Measurements from ENCODE around the gene TICRR.
"Not testable (repeated sequence)": the region's sequence is repeated elsewhere in the genome, so short reads cannot be mapped to it uniquely, and the experiment has no call there.

TICRR gene, protein sequence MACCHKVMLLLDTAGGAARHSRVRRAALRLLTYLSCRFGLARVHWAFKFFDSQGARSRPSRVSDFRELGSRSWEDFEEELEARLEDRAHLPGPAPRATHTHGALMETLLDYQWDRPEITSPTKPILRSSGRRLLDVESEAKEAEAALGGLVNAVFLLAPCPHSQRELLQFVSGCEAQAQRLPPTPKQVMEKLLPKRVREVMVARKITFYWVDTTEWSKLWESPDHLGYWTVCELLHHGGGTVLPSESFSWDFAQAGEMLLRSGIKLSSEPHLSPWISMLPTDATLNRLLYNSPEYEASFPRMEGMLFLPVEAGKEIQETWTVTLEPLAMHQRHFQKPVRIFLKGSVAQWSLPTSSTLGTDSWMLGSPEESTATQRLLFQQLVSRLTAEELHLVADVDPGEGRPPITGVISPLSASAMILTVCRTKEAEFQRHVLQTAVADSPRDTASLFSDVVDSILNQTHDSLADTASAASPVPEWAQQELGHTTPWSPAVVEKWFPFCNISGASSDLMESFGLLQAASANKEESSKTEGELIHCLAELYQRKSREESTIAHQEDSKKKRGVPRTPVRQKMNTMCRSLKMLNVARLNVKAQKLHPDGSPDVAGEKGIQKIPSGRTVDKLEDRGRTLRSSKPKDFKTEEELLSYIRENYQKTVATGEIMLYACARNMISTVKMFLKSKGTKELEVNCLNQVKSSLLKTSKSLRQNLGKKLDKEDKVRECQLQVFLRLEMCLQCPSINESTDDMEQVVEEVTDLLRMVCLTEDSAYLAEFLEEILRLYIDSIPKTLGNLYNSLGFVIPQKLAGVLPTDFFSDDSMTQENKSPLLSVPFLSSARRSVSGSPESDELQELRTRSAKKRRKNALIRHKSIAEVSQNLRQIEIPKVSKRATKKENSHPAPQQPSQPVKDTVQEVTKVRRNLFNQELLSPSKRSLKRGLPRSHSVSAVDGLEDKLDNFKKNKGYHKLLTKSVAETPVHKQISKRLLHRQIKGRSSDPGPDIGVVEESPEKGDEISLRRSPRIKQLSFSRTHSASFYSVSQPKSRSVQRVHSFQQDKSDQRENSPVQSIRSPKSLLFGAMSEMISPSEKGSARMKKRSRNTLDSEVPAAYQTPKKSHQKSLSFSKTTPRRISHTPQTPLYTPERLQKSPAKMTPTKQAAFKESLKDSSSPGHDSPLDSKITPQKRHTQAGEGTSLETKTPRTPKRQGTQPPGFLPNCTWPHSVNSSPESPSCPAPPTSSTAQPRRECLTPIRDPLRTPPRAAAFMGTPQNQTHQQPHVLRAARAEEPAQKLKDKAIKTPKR (N-terminal part only)

DNA sequence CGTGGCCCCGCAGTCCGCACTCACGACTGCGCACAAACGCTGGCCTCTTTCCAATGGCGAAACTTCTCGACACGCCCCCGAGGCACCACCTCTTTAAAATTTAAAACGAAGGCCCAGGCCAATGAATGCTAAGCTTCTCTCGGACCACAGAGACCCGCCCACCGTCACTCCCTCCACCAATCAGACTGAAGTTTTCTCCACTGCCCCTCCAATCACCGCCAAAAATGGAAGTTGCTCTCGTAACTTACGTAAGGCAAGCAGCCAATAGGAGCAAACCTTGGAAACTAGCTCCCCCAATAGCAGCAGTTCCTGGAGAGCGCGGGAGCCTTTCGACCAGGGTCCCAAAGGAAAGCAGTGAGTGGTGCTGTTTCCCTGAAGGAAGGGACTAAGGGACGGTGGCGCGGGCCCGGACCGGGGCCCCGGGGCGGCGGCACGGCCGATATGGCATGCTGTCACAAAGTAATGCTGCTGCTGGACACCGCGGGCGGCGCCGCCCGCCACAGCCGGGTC, at the start of gene TICRR:
Gene TICRR (plus strand): TSS at position 324 of the 510 bp plus-strand sequence. CDS start 118 bp downstream, at position 442.
- DNase-seq (ENCODE audit: low read depth in 2 of 2): peak; percentile 100

DNA sequence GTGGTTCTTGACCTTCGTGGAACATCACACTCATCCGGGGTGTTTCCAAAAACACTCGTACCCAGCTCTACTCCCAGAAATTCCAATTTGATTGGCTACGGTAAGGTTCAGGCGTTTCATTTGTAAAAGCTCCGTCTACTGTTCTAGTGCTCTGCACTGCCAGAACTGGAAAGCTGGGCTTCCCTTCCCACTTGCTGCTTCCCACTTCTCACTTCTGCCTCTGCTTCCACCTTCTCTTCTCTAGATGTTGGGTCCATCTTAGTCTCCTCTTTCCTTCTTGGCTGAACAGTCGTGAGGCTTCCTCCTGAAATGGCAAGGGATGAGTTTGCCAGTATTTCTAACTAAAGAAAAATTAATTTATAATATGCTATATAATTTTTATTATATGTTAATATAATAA, 49.1 kb upstream of the TICRR start:
- no peak for DNase-seq (ENCODE audit: low read depth in 2 of 2)

DNA sequence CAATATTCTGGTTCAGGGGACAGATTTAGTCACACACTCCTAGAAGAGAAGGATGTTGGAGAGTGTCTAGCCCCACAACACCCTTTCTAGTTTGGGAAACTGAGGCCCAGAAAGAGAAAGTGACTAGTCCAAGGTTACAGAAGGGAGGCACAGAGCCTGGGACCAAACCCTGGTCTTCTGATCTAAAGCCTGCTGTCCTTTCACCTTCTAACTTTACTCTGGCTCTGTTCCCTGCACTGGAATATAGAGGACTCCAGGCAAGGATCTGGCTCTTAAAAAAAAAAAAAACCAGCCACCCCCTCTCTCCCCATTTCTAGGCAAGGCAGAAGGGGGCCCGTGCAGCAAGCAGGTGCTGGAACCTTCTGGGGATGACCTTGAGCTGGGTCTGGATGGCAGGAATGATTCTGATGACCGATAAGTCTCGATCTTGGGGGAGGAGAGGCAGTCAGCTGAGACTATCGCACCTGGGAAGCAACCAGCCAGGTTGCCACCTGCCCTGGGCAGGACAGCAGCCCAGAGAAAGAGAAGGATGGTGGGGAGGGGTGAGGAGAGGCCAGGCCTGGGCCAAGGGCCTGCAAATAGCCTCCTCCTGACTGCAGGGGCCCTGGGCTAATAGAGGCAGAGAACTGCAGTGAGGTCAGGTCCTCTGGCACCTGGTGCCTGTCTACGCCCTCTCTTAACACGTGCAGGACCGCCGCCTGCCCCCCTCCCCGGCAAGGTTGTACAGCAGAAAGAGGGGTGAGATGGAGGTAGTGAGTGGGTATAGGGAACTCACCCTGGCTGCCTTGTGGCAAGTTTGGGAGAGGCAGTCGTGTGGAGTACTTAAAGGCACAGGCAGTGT, 48.4 kb upstream of the TICRR start:
- DNase-seq (ENCODE audit: low read depth in 2 of 2): no peak

DNA sequence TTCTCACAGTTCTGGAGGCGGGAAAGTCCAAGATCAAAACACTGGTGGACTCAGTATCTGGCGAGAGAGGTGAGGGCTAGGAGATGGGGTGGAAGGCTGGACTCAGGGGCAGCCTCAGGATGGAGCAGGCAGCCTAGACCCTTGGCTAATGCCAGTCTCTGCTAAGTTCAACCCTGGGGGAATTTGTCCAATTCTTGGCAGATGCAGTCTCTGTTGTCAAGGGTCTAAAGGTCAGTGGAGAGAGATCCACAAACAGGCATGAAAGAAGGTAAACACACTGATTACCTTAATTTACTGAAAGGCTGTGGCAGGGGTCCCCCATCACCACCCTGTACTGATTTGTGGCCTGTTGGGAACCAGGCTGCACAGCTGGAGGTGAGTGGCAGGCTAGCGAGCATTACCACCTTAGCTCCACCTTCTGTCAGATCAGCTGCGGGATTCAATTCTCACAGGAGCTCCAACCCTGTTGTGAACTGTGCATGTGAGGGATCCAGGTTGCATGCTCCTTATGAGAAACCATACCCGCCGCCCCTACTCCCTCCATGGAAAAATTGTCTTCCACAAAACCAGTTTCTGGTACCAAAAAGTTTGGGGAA, 46.4 kb upstream of the TICRR start:
- no peak for DNase-seq (ENCODE audit: low read depth in 2 of 2)

DNA sequence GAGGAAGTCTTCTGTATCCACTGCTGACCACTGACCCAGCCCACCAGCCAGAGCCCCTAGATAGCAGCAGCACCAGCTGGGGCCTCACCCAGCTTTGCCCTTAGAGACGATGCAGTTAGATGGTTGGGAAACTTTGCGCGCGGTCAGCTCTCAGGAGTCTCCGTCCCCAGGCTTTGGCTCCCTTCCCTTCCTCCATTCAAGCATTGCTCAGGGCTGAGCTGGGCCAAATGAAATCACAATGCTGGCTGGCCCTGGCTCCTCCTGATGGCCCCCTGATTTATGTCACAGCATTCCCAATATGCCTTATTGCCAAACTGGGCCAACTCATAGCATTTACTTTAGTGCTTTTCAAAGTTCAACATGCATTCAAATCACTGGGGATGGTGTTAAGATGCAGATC, 44.3 kb upstream of the TICRR start:
- no peak for DNase-seq (ENCODE audit: low read depth in 2 of 2)

DNA sequence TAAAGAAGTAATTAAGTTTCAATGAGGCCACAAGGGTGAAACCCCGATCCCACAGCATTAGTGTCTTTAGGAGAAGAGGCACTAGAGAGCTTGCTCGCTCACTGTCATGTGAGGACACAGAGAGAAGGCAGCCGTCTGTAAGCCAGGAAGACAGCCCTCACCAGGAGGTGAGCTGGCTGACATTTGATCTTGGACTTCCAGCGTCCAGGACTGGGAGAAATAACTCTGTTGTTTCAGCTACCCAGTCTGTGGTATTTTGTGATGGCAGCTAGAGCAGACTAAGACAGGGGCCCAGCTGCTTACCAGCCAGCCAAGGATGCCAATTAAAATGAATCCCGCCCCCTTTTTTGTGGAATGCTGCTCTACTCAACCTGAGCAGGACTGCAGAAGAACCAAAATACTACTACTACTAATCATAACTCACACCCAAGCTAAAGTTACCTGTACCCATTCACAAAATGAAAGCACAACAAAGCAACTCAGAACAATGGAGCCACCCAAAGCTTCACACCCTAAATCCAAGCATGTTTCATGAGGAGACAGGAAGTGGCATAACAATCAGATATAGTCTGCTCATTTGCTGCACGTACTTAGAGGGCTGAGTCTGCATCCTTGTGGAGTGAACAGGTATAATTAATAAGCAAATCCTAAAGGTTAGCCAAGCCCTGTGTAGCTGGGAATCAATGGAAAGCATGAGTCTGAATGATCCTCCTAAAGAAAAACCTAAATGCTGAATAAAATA, 43.3 kb upstream of the TICRR start:
- DNase-seq (ENCODE audit: low read depth in 2 of 2): no peak

DNA sequence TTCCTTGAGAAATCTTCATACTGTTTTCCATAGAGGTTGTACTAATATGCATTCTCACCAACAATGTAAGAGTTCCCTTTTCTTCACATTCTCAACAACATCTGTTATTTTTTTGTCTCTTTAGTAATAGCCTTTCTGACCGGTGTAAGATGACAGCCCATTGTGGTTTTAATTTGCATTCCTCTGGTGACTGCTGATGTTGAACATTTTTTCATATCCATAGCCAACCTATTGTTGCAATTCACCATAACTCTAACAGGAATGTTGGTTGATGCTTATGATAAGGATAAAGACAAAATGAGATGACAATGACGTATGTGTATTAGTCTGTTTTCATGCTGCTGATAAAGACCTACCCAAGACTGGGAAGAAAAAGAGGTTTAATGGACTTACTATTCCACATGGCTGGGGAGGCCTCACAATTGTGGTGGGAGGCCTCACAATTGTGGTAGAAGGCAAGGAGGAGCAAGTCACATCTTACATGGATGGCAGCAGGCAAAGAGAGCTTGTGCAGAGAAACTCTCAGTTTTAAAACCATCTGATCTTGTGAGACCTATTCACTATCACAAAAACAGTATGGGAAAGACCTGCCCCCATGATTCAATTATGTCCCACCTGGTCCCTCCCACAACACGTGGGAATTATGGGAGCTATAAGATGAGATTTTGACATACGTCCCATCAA, 41.3 kb upstream of the TICRR start:
- peak in 1 of 2 experiments; percentile 0 for DNase-seq (ENCODE audit: low read depth in 2 of 2)

DNA sequence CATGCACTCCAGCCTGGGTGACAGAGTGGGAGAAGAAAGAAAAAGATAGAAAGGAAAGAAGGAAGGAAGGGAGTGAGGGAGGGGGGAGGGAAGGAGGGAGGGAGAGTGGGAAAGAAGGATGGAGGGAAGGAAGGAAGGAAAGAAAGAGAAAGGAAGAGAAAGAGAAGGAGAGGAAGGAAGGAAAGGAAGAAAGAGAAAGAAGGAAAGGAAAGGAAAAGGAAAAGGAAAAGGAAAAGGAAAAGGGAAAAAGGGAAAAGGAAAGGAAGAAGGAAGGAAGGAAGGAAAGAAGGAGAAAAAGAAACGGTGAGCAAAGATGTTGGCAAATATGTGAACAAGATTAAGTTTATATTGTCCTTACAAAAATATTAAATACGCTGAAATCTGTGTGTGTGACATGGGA, 36.2 kb upstream of the TICRR start:
- no peak for DNase-seq (ENCODE audit: low read depth in 2 of 2)

DNA sequence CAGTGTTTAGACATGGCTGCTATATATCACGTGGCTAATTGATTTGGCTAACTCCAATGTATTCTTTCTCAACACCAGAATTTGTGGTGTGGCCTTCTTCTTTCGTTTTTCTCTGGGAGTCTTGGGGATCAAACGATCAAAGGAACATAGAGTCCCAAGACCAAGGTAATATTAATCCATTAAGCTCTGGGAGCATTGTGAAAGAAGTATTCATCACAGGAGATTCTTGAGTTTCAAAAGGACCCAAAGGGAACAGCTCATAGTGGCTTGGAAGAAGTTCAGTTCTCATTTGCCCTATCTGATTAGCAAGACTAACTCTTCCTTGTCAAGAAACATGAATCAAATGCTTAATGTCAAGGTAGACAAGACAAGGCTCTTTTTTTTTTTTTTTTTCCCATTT, 32.9 kb upstream of the TICRR start:
- DNase-seq (ENCODE audit: low read depth in 2 of 2): no peak

DNA sequence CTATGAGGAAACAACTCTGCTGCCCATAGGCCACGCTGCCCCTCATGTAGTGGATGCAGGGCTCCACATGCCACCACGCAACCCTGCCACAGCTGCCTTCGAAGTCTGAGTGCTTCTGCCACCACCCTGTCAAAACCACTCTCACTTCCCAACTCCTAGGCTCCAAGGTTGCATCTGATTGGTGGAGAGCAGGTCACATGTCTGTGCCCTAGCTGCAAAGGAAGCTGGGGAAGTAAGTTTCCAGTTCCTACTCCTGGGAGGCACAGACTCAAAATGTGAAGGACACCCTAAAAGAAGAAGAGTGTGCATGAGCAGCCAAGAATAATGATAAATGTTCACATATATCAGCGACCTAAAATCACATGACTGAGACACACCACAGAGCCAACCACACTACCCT, 31.9 kb upstream of the TICRR start:
- no peak for DNase-seq (ENCODE audit: low read depth in 2 of 2)

DNA sequence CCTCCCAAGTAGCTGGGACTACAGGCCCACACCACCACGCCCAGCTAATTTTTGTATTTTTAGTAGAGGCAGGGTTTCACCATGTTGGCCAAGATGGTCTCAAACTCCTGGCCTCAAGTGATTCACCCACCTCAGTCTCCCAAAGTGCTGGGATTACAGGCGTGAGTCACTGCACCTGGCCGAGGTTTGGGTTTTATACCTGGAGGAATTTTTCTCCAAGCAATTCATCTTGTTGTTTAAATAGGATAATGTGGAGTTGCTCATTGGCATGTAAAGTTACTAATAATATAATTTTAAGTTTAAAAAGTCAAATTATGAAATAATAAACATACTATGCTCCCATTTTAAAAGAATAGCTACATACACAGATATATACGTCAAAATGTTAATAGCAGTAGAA, 26.1 kb upstream of the TICRR start:
- not testable (repeated sequence) for DNase-seq (ENCODE audit: low read depth in 2 of 2)

DNA sequence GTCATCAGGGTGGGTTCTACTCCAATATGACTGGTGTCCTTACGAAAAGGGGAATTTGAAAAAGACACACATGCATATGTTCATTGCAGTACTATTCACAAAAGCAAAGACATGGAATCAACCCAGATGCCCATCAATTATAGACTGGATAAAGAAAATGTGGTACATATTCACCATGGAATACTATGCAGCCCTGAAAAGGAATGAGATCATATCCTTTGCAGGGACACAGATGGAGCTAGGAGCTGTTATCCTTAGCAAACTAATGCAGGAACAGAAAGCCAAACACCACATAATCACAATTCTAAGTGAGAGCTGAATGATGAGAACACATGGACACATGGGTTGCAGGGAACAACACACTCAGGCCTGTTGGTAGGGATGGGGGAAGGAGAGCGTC, 24.8 kb upstream of the TICRR start:
- DNase-seq (ENCODE audit: low read depth in 2 of 2): no peak

DNA sequence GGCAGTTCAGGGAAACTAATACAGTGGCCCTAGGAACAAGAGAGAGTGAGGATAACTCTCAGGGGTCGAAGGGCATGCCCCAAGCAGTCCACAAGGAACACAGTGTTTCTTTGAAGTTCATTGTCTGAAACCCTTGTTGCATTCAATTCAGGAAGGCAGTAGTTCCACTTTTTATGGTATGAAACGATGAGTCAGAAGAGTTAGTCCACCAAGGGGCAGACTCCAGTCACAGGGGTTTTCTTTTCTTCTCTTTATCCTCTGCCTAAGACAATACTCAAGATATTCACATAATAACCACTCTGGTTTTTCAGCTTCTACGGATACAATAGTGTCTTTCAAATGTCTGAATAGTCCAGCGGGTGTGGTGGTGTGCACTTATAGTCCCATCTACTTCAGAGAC, 23.7 kb upstream of the TICRR start:
- no peak for DNase-seq (ENCODE audit: low read depth in 2 of 2)

DNA sequence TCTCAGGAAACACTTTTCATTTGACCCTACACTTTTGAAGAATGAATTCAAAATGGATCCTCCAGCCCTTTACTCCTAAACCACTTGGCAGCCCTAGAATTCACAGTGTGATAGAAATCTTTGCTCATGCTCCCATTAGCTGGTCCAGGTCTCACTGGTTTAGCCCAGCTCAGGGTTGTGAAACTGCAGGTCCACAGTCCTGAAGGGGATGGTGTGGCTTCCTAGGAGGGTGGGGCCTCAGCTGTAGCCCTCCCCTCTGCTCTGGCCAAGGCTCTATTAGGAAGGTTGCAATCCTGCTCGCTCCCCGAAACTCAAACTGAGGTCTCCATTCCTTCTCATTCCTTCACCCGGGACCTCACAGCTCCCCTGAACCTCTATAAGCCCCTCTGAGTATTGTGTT, 21.6 kb upstream of the TICRR start:
- no peak for DNase-seq (ENCODE audit: low read depth in 2 of 2)

DNA sequence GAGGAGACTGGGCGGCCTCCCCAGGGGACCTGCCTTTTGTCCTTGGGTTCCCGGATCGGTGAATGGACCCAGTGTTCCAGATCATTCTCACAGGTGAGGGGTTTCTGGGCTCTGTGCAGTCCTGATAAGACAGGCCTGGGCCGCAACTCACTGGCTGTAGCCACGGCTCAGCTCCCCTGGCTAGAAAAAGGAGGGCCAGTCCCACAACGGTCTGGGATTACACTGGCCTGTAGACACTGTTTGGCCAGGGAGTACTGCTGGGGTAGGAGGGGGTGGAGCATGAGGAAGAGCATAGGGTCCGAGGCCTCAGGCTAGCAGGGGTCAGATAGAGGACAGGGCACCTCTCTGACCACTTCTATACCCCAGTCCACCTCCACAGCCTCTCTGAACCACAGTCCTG, 21.0 kb upstream of the TICRR start:
- no peak for DNase-seq (ENCODE audit: low read depth in 2 of 2)

DNA sequence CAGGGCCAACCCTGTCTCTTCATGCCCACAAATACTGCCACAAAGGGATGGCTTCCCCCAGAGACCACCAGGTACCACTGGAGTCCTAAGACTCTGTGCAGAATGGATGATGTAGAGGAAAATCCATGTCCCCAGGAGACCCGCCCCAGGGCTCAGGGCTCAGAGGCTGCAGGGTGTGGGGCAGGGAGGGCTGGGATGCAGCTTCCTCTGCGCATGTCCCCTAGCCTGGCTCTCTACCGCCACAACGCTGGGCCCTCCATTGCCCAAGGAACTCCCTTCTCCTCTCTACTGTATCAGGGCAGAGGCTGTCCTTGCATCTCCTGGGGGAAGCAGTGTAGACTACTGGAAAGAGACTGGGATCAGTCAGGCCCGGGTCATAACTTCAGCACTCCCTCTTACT, 19.5 kb upstream of the TICRR start:
- no peak for DNase-seq (ENCODE audit: low read depth in 2 of 2)

DNA sequence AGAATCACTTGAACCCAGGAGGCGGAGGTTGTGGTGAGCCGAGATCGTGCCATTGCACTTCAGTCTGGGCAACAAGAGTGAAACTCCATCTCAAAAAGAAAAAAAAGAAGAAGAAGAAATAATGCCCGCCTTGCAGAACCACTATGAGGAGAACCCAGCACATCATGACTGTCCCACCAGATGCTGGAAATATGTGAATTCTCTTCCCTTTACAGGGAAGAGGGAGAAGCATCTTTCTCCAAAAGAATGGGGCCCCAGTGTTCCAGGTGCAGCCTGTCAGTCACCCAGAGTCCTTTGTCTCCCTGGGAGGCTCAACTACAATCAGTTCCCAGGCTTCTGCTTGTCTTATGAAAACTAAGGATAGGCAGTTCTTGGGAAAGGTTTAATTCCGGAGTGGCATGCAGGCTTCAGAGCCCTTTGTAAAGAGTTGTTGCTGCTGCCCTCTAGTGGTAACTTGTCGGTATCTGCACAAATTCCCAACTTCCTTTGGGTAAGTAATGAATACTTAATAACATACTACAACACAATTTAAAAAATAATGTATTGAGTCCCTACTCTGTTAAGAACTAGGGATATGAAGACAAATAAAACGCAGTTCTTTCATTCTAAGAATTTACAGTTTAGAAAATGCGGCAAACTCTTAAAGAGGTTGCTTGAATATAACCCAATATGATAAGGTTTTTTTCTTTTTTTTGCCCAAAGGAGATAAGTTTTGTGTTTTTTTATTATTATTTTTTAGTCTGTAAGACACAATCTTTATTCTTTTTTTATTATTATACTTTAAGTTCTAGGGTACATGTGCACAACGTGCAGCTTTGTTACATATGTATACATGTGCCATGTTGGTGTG, 18.6 kb upstream of the TICRR start:
- DNase-seq (ENCODE audit: low read depth in 2 of 2): peak; percentile 36 to 42

DNA sequence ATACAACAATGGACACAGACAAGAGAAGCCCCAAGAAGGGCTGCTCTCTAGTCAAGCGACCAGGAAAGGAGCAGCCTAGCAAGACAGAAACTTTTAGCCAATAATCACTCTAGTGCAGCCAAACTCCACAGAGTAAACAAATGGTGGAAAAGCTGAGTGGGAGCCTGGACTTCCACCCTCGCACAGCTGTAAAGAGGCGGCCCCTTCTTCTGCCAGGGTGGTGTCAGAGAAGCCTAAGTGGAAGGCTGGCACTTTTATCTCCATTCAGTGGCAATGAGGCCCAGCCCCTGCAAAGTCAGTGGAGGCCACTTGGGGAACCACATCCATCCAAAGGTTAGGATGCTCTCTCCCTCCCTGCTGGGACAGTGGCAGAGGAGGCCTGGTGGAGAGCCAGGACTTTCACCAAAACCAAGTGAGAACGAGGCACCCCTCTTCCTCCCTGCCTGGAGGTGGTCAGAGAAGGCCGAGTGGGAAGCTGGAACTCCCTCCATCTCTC, 15.5 kb upstream of the TICRR start:
- DNase-seq (ENCODE audit: low read depth in 2 of 2): no peak

Measured in fibroblast of skin of left quadriceps (primary cell).